A549 (cell line): ENCODE results near the gene TMEM132D.

Source experiments
- BHLHE40 ChIP-seq: IDR thresholded peaks from 2 replicates; pipeline ENCODE4 v1.6.1; 2012; ENCODE audit warnings: low read depth, low read length, inconsistent platforms
- HDAC2 ChIP-seq: fragments of 200-600 bp; sonication (generic); IDR thresholded peaks from 2 replicates; pipeline ENCODE4 v1.6.1; 2016
- TF ChIP-seq, protein P1 (sequence below): fragments of >200 bp; sonication (Bioruptor Twin); formaldehyde crosslinking; IDR thresholded peaks from 3 replicates; pipeline ENCODE4 v1.5.1; 2016

GRCh38 chr12:129790331-129790730 lies 113.5 kb downstream of the TMEM132D start:
- TF ChIP-seq, protein P1, sequence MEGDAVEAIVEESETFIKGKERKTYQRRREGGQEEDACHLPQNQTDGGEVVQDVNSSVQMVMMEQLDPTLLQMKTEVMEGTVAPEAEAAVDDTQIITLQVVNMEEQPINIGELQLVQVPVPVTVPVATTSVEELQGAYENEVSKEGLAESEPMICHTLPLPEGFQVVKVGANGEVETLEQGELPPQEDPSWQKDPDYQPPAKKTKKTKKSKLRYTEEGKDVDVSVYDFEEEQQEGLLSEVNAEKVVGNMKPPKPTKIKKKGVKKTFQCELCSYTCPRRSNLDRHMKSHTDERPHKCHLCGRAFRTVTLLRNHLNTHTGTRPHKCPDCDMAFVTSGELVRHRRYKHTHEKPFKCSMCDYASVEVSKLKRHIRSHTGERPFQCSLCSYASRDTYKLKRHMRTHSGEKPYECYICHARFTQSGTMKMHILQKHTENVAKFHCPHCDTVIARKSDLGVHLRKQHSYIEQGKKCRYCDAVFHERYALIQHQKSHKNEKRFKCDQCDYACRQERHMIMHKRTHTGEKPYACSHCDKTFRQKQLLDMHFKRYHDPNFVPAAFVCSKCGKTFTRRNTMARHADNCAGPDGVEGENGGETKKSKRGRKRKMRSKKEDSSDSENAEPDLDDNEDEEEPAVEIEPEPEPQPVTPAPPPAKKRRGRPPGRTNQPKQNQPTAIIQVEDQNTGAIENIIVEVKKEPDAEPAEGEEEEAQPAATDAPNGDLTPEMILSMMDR: no peak
- TF ChIP-seq HDAC2 (no peak), BHLHE40 (no peak)
